D341Med (cell line): Measurements from ENCODE around the gene ETV7.

Experiments used
- DNase-seq: peaks from one replicate; pipeline ENCODE4 v3.0.0; 2012; ENCODE audit warnings: low spot score

The ETV7 gene

DNA sequence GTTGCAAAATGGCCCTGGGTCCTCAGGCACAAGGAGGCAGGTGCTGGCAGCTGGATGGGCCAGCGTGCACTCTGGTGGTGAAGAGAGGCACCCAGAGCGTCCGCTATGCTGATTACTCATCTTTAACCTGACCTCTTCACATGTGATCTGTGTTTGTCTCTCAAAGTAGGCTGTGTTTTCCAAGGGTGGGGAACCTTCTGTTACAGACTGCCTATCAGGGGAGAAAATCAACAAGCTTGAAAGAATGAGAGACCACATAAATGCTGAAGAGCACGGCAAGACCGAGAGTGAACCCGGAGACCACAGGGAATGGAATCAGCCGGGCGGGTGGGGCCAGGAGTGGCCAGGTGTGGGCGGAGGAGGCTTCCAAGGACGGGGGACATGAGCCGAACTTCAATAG lies 67.0 kb downstream of the ETV7 start:
- DNase-seq, result no peak

DNA sequence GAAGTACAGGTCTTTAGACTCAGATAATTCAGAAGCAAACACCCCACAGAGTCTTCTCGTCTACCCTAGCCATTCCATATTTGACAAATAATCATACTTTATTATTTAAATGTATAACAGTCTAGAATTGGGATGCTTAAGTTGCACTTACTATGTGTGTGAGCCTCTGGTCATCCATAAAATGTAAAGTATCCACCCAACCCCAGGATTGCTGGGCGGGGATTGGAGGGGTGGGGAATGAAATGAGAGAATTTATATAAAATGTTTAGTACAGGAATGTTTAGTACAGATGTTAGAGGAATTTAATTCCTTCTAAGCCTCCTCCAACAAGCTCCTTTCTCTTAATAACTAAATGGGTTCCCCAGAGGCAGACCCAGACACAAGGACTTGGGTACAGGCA lies 67.6 kb downstream of the ETV7 start:
- no peak for DNase-seq

DNA sequence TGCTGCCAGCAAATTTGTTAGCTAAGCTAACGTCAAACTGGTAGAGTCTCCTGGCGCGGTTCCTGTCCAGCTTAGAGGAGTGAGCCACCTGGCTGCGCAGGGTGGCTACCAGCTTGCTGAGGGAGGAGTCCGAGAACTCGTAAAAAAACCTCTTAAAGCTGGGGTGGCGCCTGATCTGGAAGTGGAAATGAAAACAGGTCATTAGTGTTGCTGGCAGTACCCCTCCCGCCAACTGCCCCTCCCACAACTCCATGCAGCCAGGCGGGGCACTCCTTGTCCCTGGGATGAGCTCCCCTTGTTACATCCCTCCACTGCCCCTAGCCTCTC lies 68.1 kb downstream of the ETV7 start:
- no peak for DNase-seq

DNA sequence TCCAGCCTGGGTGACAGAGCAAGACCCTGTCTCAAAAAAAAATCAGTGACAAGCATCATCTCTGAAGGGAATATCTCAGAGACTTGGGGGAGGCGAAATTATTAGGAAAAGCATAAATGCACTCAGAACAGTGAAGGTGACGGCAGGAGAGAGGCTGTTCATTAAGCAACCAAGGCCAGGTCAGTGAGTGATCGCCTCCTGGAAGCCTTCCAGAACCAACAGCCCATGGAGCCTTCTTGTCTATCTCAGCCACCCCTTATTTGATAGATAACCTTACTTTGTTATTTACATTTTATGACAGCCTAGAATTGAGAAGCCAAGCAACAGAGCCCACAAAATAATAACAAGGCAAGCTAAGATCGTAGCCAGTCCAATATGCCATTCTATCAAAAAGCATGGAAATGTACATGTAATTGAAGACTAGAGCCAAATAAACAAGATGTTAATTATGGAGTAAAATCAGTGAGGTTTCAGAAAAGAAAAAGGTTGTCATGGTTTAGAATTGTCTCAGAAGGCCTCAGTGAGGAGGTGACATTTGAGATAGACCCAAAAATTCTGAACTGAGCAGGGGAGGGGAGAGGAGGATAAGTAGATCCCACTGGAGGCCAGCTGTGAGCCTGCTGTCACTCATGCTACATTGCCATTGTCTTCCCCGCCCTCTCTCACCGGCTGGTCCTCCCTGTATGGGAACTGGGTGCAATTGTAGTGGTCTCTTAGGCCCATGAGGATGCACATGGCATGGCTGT lies 68.6 kb downstream of the ETV7 start:
- DNase-seq, result peak; percentile 45

DNA sequence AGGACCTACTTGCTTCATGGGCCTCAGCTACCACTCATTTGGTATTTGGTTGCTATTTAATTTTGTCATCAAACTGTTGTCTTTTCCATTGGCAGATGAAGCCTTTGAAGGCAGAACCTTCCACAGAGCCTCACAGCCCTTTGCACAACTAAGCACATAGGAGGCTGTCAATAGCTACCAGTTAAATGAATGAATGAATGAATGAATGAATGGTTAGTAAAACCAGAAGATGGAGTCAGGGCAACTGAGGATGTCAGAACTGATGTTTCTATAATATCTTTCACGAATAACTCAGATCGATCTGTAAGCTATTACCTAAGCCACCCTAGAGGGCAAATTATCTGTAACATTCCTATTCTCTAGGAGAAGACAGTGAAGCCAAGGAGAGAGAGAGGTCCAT lies 69.8 kb downstream of the ETV7 start:
- DNase-seq, result no peak
